ENCODE data around the gene RFX3. TPM values are rescaled to one million over a fixed set of nuclear protein-coding genes. Genes with fewer than 3 reads are reported as not detected.
A peak's percentile ranks its signal among the peaks of the same experiment; 100 is the strongest.

The RFX3 gene
- total and polyA plus RNA-seq, 4 donors, result 16.7 to 44.0 (median 26.8) TPM

GRCh38 chr9:3516667-3517330 lies 9.0 kb downstream of the RFX3 start:
- Histone ChIP-seq H3K4me3 (ENCODE audit: low read depth, low read length) (no peak overlapping the region), H3K4me1 (ENCODE audit: control insufficient read depth, insufficient read depth, low read length) (no peaks in the 10 kb centered on the region), H3K9me3 (ENCODE audit: control insufficient read depth, insufficient read depth, low read length) (no peaks in the 10 kb centered on the region), H3K27ac (ENCODE audit: low read depth, low read length) (no peak overlapping the region), H3K36me3 (ENCODE audit: control insufficient read depth, insufficient read depth, low read length) (no peaks in the 10 kb centered on the region), H3K27me3 (ENCODE audit: control insufficient read depth, insufficient read depth, low read length) (no peaks in the 10 kb centered on the region)
- peak in 1 of 6 donors; percentile 68 for DNase-seq (ENCODE audit: low read depth in 4 of 6, low spot score in 6 of 6)
- WGBS (ENCODE audit: insufficient coverage), result 100% methylated on average over 2 of the region's 4 CpGs

DNA sequence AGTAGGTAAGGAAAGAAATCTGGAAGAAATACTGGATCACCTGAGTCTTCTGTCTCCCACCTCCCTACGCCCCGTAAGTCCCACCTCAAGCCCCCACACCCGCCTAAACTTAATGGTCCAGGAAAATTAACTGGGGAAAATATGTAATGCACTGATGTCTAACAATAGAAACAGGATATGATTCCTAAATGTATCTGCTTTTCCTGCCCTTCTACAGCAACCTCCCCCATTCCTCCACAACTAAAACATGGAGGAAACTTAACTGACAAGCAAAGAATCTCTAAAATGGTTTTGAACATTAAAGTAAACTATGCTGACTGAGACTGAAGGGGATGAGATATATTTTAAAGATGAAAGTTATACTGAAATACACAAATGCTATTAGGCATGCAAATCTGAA lies 10.4 kb downstream of the RFX3 start:
- Histone ChIP-seq H3K4me3 (ENCODE audit: low read depth, low read length) (no peak overlapping the region), H3K27me3 (ENCODE audit: control insufficient read depth, insufficient read depth, low read length) (no peaks in the 10 kb centered on the region), H3K9me3 (ENCODE audit: control insufficient read depth, insufficient read depth, low read length) (no peaks in the 10 kb centered on the region), H3K4me1 (ENCODE audit: control insufficient read depth, insufficient read depth, low read length) (no peaks in the 10 kb centered on the region), H3K36me3 (ENCODE audit: control insufficient read depth, insufficient read depth, low read length) (no peaks in the 10 kb centered on the region), H3K27ac (ENCODE audit: low read depth, low read length) (no peak overlapping the region)
- no peak for DNase-seq (ENCODE audit: low read depth in 4 of 6, low spot score in 6 of 6)
- WGBS (ENCODE audit: insufficient coverage), result no CpG with 5 or more reads among the region's 3 CpGs

DNA sequence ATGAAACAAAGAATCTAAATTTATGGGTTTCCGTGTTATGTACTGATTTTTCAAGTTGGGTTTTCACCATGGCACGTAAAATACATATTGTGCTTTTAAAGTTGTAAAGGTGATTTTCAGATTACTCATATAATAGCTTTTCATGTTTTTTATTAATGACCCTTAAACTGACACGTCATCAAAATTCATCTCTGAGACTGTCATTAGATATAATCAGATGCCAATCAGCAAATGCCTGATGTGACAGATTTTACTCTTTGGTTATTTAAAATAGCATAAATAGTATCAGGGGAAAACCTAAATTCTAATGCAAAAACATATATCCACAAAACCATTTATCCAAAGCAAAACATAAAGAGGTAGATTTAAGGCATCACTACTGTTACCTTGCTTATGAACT lies 11.0 kb downstream of the RFX3 start:
- DNase-seq (ENCODE audit: low read depth in 4 of 6, low spot score in 6 of 6), result no peak
- Histone ChIP-seq H3K9me3 (ENCODE audit: control insufficient read depth, insufficient read depth, low read length) (no peaks in the 10 kb centered on the region), H3K27me3 (ENCODE audit: control insufficient read depth, insufficient read depth, low read length) (no peaks in the 10 kb centered on the region), H3K36me3 (ENCODE audit: control insufficient read depth, insufficient read depth, low read length) (no peaks in the 10 kb centered on the region), H3K4me1 (ENCODE audit: control insufficient read depth, insufficient read depth, low read length) (no peaks in the 10 kb centered on the region), H3K4me3 (ENCODE audit: low read depth, low read length) (no peak overlapping the region), H3K27ac (ENCODE audit: low read depth, low read length) (no peak overlapping the region)
- WGBS (ENCODE audit: insufficient coverage), result no CpG with 5 or more reads among the region's 3 CpGs

- H3K4me1 ChIP-seq (ENCODE audit: control insufficient read depth, insufficient read depth, low read length), result no peaks in the 10 kb centered on the region
- H3K9me3 ChIP-seq (ENCODE audit: control insufficient read depth, insufficient read depth, low read length), result no peaks in the 10 kb centered on the region
- no peak for DNase-seq (ENCODE audit: low read depth in 4 of 6, low spot score in 6 of 6)
- no peak overlapping the region for H3K4me3 ChIP-seq (ENCODE audit: low read depth, low read length)
- H3K27me3 ChIP-seq (ENCODE audit: control insufficient read depth, insufficient read depth, low read length), result no peaks in the 10 kb centered on the region
- H3K27ac ChIP-seq (ENCODE audit: low read depth, low read length), result no peak overlapping the region
- no peaks in the 10 kb centered on the region for H3K36me3 ChIP-seq (ENCODE audit: control insufficient read depth, insufficient read depth, low read length)
- WGBS (ENCODE audit: insufficient coverage), result 74% methylated on average over 2 of the region's 2 CpGs
Observed at GRCh38 chr9:3513265-3513818, 12.5 kb downstream of the RFX3 start.

DNA sequence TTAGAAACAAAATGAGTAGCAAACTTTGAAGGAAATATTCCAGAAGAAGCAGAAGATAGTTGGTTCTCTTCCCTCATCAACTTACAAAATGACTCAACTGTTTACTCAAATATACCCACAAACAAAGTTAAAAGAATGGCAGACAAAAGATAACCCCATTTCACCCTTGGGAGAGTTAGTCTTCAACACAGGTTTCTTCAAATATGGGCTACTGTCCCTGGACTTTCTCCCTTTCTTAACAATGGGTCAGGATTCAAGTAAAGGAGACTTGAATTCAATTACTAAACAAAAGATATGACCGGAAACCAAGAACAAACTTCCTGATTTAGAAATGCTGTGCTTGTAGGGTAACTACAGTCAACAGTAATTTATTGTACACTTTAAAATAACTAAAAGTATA lies 14.2 kb downstream of the RFX3 start:
- DNase-seq (ENCODE audit: low read depth in 4 of 6, low spot score in 6 of 6), result no peak
- no peaks in the 10 kb centered on the region for H3K27me3 ChIP-seq (ENCODE audit: control insufficient read depth, insufficient read depth, low read length)
- WGBS (ENCODE audit: insufficient coverage), result no CpG with 5 or more reads among the region's 1 CpG
- H3K36me3 ChIP-seq (ENCODE audit: control insufficient read depth, insufficient read depth, low read length), result no peaks in the 10 kb centered on the region
- H3K9me3 ChIP-seq (ENCODE audit: control insufficient read depth, insufficient read depth, low read length), result no peaks in the 10 kb centered on the region
- no peak overlapping the region for H3K27ac ChIP-seq (ENCODE audit: low read depth, low read length)
- no peaks in the 10 kb centered on the region for H3K4me1 ChIP-seq (ENCODE audit: control insufficient read depth, insufficient read depth, low read length)
- no peak overlapping the region for H3K4me3 ChIP-seq (ENCODE audit: low read depth, low read length)

GRCh38 chr9:3510796-3511195 lies 15.0 kb downstream of the RFX3 start:
- no peak overlapping the region for H3K27ac ChIP-seq (ENCODE audit: low read depth, low read length)
- no peaks in the 10 kb centered on the region for H3K27me3 ChIP-seq (ENCODE audit: control insufficient read depth, insufficient read depth, low read length)
- no peak overlapping the region for H3K4me3 ChIP-seq (ENCODE audit: low read depth, low read length)
- no CpG with 5 or more reads among the region's 1 CpG for WGBS (ENCODE audit: insufficient coverage)
- H3K36me3 ChIP-seq (ENCODE audit: control insufficient read depth, insufficient read depth, low read length), result no peaks in the 10 kb centered on the region
- no peaks in the 10 kb centered on the region for H3K4me1 ChIP-seq (ENCODE audit: control insufficient read depth, insufficient read depth, low read length)
- no peak for DNase-seq (ENCODE audit: low read depth in 4 of 6, low spot score in 6 of 6)
- no peaks in the 10 kb centered on the region for H3K9me3 ChIP-seq (ENCODE audit: control insufficient read depth, insufficient read depth, low read length)

GRCh38 chr9:3509926-3510325 lies 15.9 kb downstream of the RFX3 start:
- DNase-seq (ENCODE audit: low read depth in 4 of 6, low spot score in 6 of 6), result no peak
- Histone ChIP-seq H3K27me3 (ENCODE audit: control insufficient read depth, insufficient read depth, low read length) (no peaks in the 10 kb centered on the region), H3K4me3 (ENCODE audit: low read depth, low read length) (no peak overlapping the region), H3K4me1 (ENCODE audit: control insufficient read depth, insufficient read depth, low read length) (no peaks in the 10 kb centered on the region), H3K36me3 (ENCODE audit: control insufficient read depth, insufficient read depth, low read length) (no peaks in the 10 kb centered on the region), H3K27ac (ENCODE audit: low read depth, low read length) (no peak overlapping the region), H3K9me3 (ENCODE audit: control insufficient read depth, insufficient read depth, low read length) (no peaks in the 10 kb centered on the region)
- no CpG with 5 or more reads among the region's 1 CpG for WGBS (ENCODE audit: insufficient coverage)

DNA sequence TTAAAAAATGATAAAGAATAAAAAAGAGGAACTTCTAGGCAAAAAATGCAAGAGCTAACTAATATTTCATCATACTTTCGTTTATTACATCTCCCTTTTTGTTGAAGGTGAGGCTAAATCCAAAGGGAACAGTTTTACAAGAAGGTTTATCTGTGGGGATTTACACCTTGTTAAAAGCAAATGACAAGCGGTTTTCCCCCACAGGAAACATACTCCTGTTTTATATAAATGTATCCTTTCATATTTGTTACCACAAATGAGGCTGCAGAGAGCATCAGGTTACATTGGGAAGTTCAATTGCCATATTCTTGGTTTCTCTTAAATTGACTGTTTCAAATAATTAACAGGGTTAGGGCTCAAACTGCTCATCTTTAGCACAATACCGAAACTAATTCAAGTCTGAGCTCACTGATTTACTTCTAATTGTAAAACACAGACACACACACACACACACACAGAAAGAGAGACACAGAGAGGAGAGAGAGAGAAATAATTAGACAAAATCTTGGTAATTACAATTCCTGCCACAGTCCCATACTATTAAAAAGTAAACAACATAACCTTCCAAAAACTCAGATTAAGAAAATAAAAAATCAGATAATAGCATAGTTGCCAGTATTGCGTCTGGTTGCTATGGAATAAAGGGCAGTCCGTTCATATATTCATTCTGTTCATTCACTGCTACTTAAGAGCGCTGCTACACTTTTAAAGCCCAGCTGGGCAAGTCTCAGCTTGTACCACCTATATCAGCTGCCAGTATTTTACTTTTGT lies 17.1 kb downstream of the RFX3 start:
- Histone ChIP-seq H3K27ac (ENCODE audit: low read depth, low read length) (no peak overlapping the region), H3K9me3 (ENCODE audit: control insufficient read depth, insufficient read depth, low read length) (no peaks in the 10 kb centered on the region), H3K27me3 (ENCODE audit: control insufficient read depth, insufficient read depth, low read length) (no peaks in the 10 kb centered on the region), H3K4me3 (ENCODE audit: low read depth, low read length) (no peak overlapping the region), H3K36me3 (ENCODE audit: control insufficient read depth, insufficient read depth, low read length) (no peaks in the 10 kb centered on the region), H3K4me1 (ENCODE audit: control insufficient read depth, insufficient read depth, low read length) (no peaks in the 10 kb centered on the region)
- DNase-seq (ENCODE audit: low read depth in 4 of 6, low spot score in 6 of 6), result peak in 2 of 6 donors; percentile 45 to 62
- 50% methylated on average over 2 of the region's 6 CpGs for WGBS (ENCODE audit: insufficient coverage)

DNA sequence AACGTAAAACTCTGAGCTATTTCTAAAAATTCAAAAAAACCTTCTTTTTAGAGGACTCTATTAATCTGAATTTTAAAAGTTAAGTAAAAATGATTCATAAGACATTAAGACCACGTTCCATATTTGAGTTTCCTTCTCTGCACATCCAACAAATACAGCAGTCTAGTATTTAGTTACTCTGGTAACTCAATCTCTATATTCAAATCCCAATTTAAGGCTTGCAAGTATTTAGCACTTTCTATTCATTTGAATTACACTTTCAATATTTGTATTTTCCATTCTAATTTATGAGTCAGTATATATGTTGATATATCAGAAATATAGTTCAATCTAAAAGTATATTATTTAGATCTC lies 17.7 kb downstream of the RFX3 start:
- no CpG with 5 or more reads among the region's 2 CpGs for WGBS (ENCODE audit: insufficient coverage)
- H3K27ac ChIP-seq (ENCODE audit: low read depth, low read length), result no peak overlapping the region

More for the DNA sequence above, 17.7 kb downstream of the RFX3 start:
- no peak for DNase-seq (ENCODE audit: low read depth in 4 of 6, low spot score in 6 of 6)
- no peaks in the 10 kb centered on the region for H3K27me3 ChIP-seq (ENCODE audit: control insufficient read depth, insufficient read depth, low read length)
- H3K4me3 ChIP-seq (ENCODE audit: low read depth, low read length), result no peak overlapping the region
- no peaks in the 10 kb centered on the region for H3K4me1 ChIP-seq (ENCODE audit: control insufficient read depth, insufficient read depth, low read length)
- no peaks in the 10 kb centered on the region for H3K9me3 ChIP-seq (ENCODE audit: control insufficient read depth, insufficient read depth, low read length)
- H3K36me3 ChIP-seq (ENCODE audit: control insufficient read depth, insufficient read depth, low read length), result no peaks in the 10 kb centered on the region
